Activated B cell treated with CpG ODN at 0.5 μM for 24 hours (primary cell): ENCODE results near the gene MRGPRG. TPM values are rescaled to one million over a fixed set of nuclear protein-coding genes. Genes with fewer than 3 reads are reported as not detected.

Source experiments
- ATAC-seq: fragments of 200-7000 bp; cut with Tn5 transposase; one replicate; pipeline ENCODE4 v1.10.0; 2021; ENCODE audit warnings: low read depth, mild to moderate bottlenecking, moderate library complexity
- CTCF ChIA-PET: fragments of 350-600 bp; sonication (Branson Sonifier 250); formaldehyde crosslinking; loops from one replicate; lab custom pipeline; 2021; ENCODE audit warnings: antibody characterized with exemption; lab: Charles Lee
- POLR2A ChIA-PET: fragments of 350-600 bp; sonication (Branson Sonifier 250); formaldehyde crosslinking; loops from one replicate; lab custom pipeline; 2021; ENCODE audit warnings: antibody characterized with exemption; lab: Charles Lee
- DNase-seq: peaks from one replicate; pipeline ENCODE4 v3.0.0; 2022
- H3K27ac Mint-ChIP-seq: one replicate; pipeline ENCODE4 v1.8.0; 2020; ENCODE audit warnings: mixed read lengths
- H3K27me3 Mint-ChIP-seq: one replicate; pipeline ENCODE4 v1.8.0; 2021; ENCODE audit warnings: mixed read lengths
- H3K36me3 Mint-ChIP-seq: one replicate; pipeline ENCODE4 v1.8.0; 2021; ENCODE audit warnings: low read depth, mixed read lengths
- H3K4me1 Mint-ChIP-seq: one replicate; pipeline ENCODE4 v1.8.0; 2021; ENCODE audit warnings: mixed read lengths
- H3K4me3 Mint-ChIP-seq: one replicate; pipeline ENCODE4 v1.8.0; 2020; ENCODE audit warnings: mild to moderate bottlenecking, mixed read lengths
- H3K9me3 Mint-ChIP-seq: one replicate; pipeline ENCODE4 v1.8.0; 2020; ENCODE audit warnings: mixed read lengths
- CTCF ChIP-seq: fragments of 200-600 bp; IDR thresholded peaks from one replicate; pipeline ENCODE4 v1.8.0; 2022; ENCODE audit warnings: antibody characterized with exemption, mild to moderate bottlenecking
- intact Hi-C: fragments of 100-400 bp; cut with micrococcal nuclease; formaldehyde crosslinking; loops from one replicate; pipeline ENCODE4 v1.15.1; 2024
- total RNA-seq: library from RNA; stranded (reverse); gene quantifications from 2 replicates; pipeline ENCODE4 v1.2.3, GENCODE V29; 2022

Gene MRGPRG
- total RNA-seq, 1 donor from 2014 or later: not detected

GRCh38 chr11:3189196-3189843 lies 29.3 kb downstream of the MRGPRG start:
- Mint-ChIP-seq H3K27me3 (peaks cover 2% of the 10 kb centered on the region), H3K27ac (no peak overlapping the region), H3K4me1 (no peaks in the 10 kb centered on the region), H3K4me3 (no peak overlapping the region), H3K36me3 (no peaks in the 10 kb centered on the region), H3K9me3 (no peaks in the 10 kb centered on the region)
- CTCF ChIA-PET: no interaction called here
- DNase-seq (no peak), ATAC-seq (no peak)
- TF ChIP-seq CTCF: no peak
- POLR2A ChIA-PET: no interaction called here
- intact Hi-C loops: no loop called here

GRCh38 chr11:3188496-3189195 lies 30.0 kb downstream of the MRGPRG start:
- Mint-ChIP-seq H3K4me1 (no peaks in the 10 kb centered on the region), H3K4me3 (no peak overlapping the region), H3K27ac (no peak overlapping the region), H3K9me3 (no peaks in the 10 kb centered on the region), H3K27me3 (peaks cover 2% of the 10 kb centered on the region), H3K36me3 (no peaks in the 10 kb centered on the region)
- no peak for TF ChIP-seq CTCF
- CTCF ChIA-PET: no interaction called here
- ATAC-seq (no peak), DNase-seq (no peak)
- POLR2A ChIA-PET: no interaction called here
- intact Hi-C loops: no loop called here

DNA sequence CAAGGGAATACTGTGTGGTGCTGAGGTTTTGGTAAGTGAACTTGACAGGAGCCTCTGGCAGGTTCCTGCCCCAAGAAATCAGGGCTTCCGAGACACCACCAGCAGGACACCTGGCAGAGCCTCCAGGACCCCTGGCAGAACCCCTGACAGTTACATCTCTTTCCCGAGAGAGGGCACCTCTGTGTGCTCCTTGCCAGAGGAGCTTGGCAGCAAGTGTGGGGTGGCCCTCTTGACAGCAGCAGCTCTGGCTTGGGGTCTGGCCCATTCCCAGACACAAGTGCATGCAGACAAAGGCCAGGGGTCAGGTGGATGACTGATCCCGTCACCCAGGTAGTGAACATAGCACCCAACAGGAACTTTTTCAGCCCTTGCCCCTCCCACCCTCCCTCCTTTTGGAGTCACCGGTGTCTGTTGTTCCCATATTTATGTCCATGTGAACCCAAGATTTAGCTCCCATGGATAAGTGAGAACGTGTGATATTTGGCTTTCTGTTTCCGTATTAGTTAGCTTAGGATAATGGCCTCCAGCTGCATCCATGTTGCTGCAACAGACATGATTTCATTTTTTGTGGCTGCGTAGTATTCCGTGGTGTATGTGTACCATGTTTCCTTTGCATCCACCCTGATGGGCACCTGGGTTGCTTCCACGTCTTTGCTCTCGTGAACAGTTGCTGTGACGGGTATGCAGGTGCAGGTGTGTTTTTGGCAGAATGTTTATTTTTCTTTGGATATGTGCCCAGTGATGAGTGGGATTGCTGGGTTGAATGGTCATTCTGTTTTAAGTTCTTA lies 32.3 kb downstream of the MRGPRG start:
- Mint-ChIP-seq H3K4me3 (no peak overlapping the region), H3K27me3 (peaks cover 5% of the 10 kb centered on the region), H3K36me3 (no peaks in the 10 kb centered on the region), H3K9me3 (no peaks in the 10 kb centered on the region), H3K27ac (no peak overlapping the region), H3K4me1 (no peaks in the 10 kb centered on the region)
- intact Hi-C loops: no loop called here
- no peak for ATAC-seq
- CTCF ChIA-PET: no interaction called here
- no peak for TF ChIP-seq CTCF
- DNase-seq: no peak
- POLR2A ChIA-PET: no interaction called here

- CTCF ChIA-PET: no interaction called here
These were observed 33.8 kb downstream of the MRGPRG start for GRCh38 chr11:3184732-3185347.

More at GRCh38 chr11:3184732-3185347, 33.8 kb downstream of the MRGPRG start:
- peaks cover 5% of the 10 kb centered on the region for H3K27me3 Mint-ChIP-seq
- no peaks in the 10 kb centered on the region for H3K36me3 Mint-ChIP-seq
- ATAC-seq (no peak), DNase-seq (no peak)
- no peak overlapping the region for H3K4me3 Mint-ChIP-seq
- H3K27ac Mint-ChIP-seq: no peak overlapping the region
- TF ChIP-seq CTCF: no peak
- intact Hi-C loops: no loop called here
- POLR2A ChIA-PET: no interaction called here
- peaks cover 2% of the 10 kb centered on the region for H3K9me3 Mint-ChIP-seq
- no peaks in the 10 kb centered on the region for H3K4me1 Mint-ChIP-seq
